Neuronal stem cell (in vitro differentiated cells): Measurements from ENCODE around the gene ANP32D.
"Not testable (repeated sequence)": the region's sequence is repeated elsewhere in the genome, so short reads cannot be mapped to it uniquely, and the experiment has no call there.

Experiments
- DNase-seq: peaks from one replicate; pipeline ENCODE4 v3.0.0-alpha.2; 2013; ENCODE audit warnings: low spot score
- H2AFZ ChIP-seq: one replicate; pipeline ENCODE4 v1.6.1; 2013; ENCODE audit warnings: mild to moderate bottlenecking, low read length, inconsistent platforms
- H2AK5ac ChIP-seq: 2 replicates; pipeline ENCODE4 v1.6.1; 2013; ENCODE audit warnings: low read depth, mild to moderate bottlenecking, inconsistent platforms, low read length, moderate library complexity, mixed read lengths
- H2BK120ac ChIP-seq: 2 replicates; pipeline ENCODE4 v1.6.1; 2013; ENCODE audit warnings: low read depth, mild to moderate bottlenecking, inconsistent platforms, low read length, moderate library complexity, mixed read lengths
- H2BK12ac ChIP-seq: one replicate; pipeline ENCODE4 v1.6.1; 2013; ENCODE audit warnings: low read length, inconsistent platforms
- H2BK15ac ChIP-seq: 2 replicates; pipeline ENCODE4 v1.6.1; 2013; ENCODE audit warnings: mild to moderate bottlenecking, low read length, inconsistent platforms, mixed read lengths
- H2BK5ac ChIP-seq: one replicate; pipeline ENCODE4 v1.6.1; 2013; ENCODE audit warnings: inconsistent platforms, mild to moderate bottlenecking, low read length, moderate library complexity
- H3K14ac ChIP-seq: one replicate; pipeline ENCODE4 v1.6.1; 2013; ENCODE audit warnings: low read length, inconsistent platforms
- H3K18ac ChIP-seq: 2 replicates; pipeline ENCODE4 v1.6.1; 2013; ENCODE audit warnings: low read length, inconsistent platforms
- H3K23ac ChIP-seq: 2 replicates; pipeline ENCODE4 v1.6.1; 2013; ENCODE audit warnings: low read depth, mild to moderate bottlenecking, mixed read lengths, low read length, inconsistent platforms; ENCODE audit not compliant: poor library complexity
- H3K27ac ChIP-seq: replicated peaks from 3 replicates; pipeline ENCODE4 v1.5.1; 2013; ENCODE audit warnings: low read length, inconsistent platforms
- H3K27me3 ChIP-seq, 3 experiments: 2 replicates each; pipeline ENCODE4 v1.6.1; 2013; ENCODE audit warnings: low read length in 3 of 3, mild to moderate bottlenecking in 2 of 3, inconsistent platforms in 1 of 3, low read depth in 1 of 3, mixed read lengths in 1 of 3, moderate library complexity in 1 of 3; ENCODE audit not compliant: control insufficient read depth in 3 of 3, insufficient read depth in 3 of 3
- H3K36me3 ChIP-seq, 2 donors: replicated peaks in 1 of 2; 2 replicates each; pipeline ENCODE4 v1.6.1; 2013; ENCODE audit warnings: low read length in 2 of 2; ENCODE audit not compliant: control insufficient read depth in 2 of 2, insufficient read depth in 2 of 2
- H3K4ac ChIP-seq: 2 replicates; pipeline ENCODE4 v1.6.1; 2013; ENCODE audit warnings: inconsistent platforms, mild to moderate bottlenecking, low read length, moderate library complexity
- H3K4me1 ChIP-seq, 2 donors: 1 replicate in 1 of 2; 2 replicates in 1 of 2; pipeline ENCODE4 v1.6.1; 2013; ENCODE audit warnings: low read length in 2 of 2, low read depth in 1 of 2; ENCODE audit not compliant: control insufficient read depth in 2 of 2, insufficient read depth in 1 of 2
- H3K4me2 ChIP-seq: one replicate; pipeline ENCODE4 v1.6.1; 2013; ENCODE audit warnings: mild to moderate bottlenecking, low read length, inconsistent platforms; ENCODE audit not compliant: insufficient read depth, poor library complexity, severe bottlenecking
- H3K4me3 ChIP-seq, 2 donors: 2 replicates each; pipeline ENCODE4 v1.5.1; 2013; ENCODE audit warnings: low read length in 2 of 2, mild to moderate bottlenecking in 2 of 2, inconsistent platforms in 1 of 2, moderate library complexity in 1 of 2
- H3K79me1 ChIP-seq: one replicate; pipeline ENCODE4 v1.6.1; 2013; ENCODE audit warnings: low read depth, mild to moderate bottlenecking, inconsistent platforms, low read length, moderate library complexity
- H3K9ac ChIP-seq: one replicate; pipeline ENCODE4 v1.6.1; 2013; ENCODE audit warnings: mild to moderate bottlenecking, low read depth, low read length, inconsistent platforms; ENCODE audit not compliant: poor library complexity
- H3K9me3 ChIP-seq, 2 donors: replicated peaks in 1 of 2; 2 replicates each; pipeline versions ENCODE3 to v1.6.1; 2013; ENCODE audit warnings: low read length in 2 of 2, mild to moderate bottlenecking in 2 of 2, inconsistent platforms in 1 of 2, low read depth in 1 of 2, mixed read lengths in 1 of 2, moderate library complexity in 1 of 2; ENCODE audit not compliant: control insufficient read depth in 2 of 2, insufficient read depth in 1 of 2
- H4K8ac ChIP-seq: one replicate; pipeline ENCODE4 v1.6.1; 2013; ENCODE audit warnings: low read depth, mild to moderate bottlenecking, inconsistent platforms, low read length, moderate library complexity
- H4K91ac ChIP-seq: one replicate; pipeline ENCODE4 v1.6.1; 2013; ENCODE audit warnings: low read length, low read depth, mild to moderate bottlenecking, inconsistent platforms; ENCODE audit not compliant: poor library complexity
- WGBS, 2 donors: extraction: QIAGEN DNeasy Blood & Tissue Kit; methylation state at CpG; one replicate each; pipeline ENCODE4 v1.1.7; 2013; ENCODE audit warnings: missing lambda C conversion rate in 2 of 2, mixed read lengths in 1 of 2; ENCODE audit not compliant: insufficient read length in 2 of 2, insufficient replicate concordance in 1 of 2; ENCODE audit errors: extremely low coverage in 2 of 2; 5-methylcytosine and 5-hydroxymethylcytosine counted together

Gene ANP32D

GRCh38 chr12:48486679-48487078 is 14.3 kb downstream of the ANP32D start:
- no peak overlapping the region for H3K9ac ChIP-seq
- no peak overlapping the region for H2BK120ac ChIP-seq
- H2AK5ac ChIP-seq = no peak overlapping the region
- H3K23ac ChIP-seq = no peak overlapping the region
- H3K9me3 ChIP-seq = no peaks in the 10 kb centered on the region
- no peak overlapping the region for H2BK5ac ChIP-seq
- no peak overlapping the region for H2BK12ac ChIP-seq
- no peak overlapping the region for H3K4me2 ChIP-seq
- H3K18ac ChIP-seq = no peak overlapping the region
- DNase-seq = no peak
- H3K79me1 ChIP-seq = no peaks in the 10 kb centered on the region
- WGBS, 2 donors = no CpG with 5 or more reads among the region's 5 CpGs
- H3K14ac ChIP-seq = no peak overlapping the region
- no peak overlapping the region for H4K91ac ChIP-seq
- H3K4ac ChIP-seq = no peak overlapping the region
- H4K8ac ChIP-seq = no peak overlapping the region
- no peak overlapping the region for H3K4me3 ChIP-seq
- no peak overlapping the region for H2BK15ac ChIP-seq
- peaks cover 0 to 27% (median 0%) of the 10 kb centered on the region in 3 experiments for H3K27me3 ChIP-seq
- H2AFZ ChIP-seq = no peak overlapping the region
- H3K36me3 ChIP-seq = no peaks in the 10 kb centered on the region
- H3K4me1 ChIP-seq = no peaks in the 10 kb centered on the region
- H3K27ac ChIP-seq = no peak overlapping the region

- Histone ChIP-seq H2BK5ac (no peak overlapping the region), H2BK120ac (no peak overlapping the region), H3K14ac (no peak overlapping the region), H3K4me1 (no peaks in the 10 kb centered on the region), H3K23ac (no peak overlapping the region), H3K18ac (no peak overlapping the region), H3K4ac (no peak overlapping the region), H2BK15ac (no peak overlapping the region), H4K8ac (no peak overlapping the region), H3K79me1 (no peaks in the 10 kb centered on the region), H3K27me3 (peaks cover 0 to 35% (median 0%) of the 10 kb centered on the region in 3 experiments), H3K36me3 (no peaks in the 10 kb centered on the region), H2BK12ac (no peak overlapping the region), H3K27ac (no peak overlapping the region), H2AFZ (no peak overlapping the region), H3K9ac (no peak overlapping the region), H4K91ac (no peak overlapping the region), H2AK5ac (no peak overlapping the region), H3K4me3 (no peak overlapping the region), H3K4me2 (no peak overlapping the region), H3K9me3 (no peaks in the 10 kb centered on the region)
- WGBS, 2 donors = no CpG with 5 or more reads among the region's 2 CpGs
- DNase-seq = no peak
Observed at GRCh38 chr12:48489012-48489411, 16.7 kb downstream of the ANP32D start.

GRCh38 chr12:48489456-48489855 is 17.1 kb downstream of the ANP32D start:
- H3K79me1 ChIP-seq, H3K9ac ChIP-seq, H2BK15ac ChIP-seq, H3K27ac ChIP-seq, H2BK5ac ChIP-seq, H3K14ac ChIP-seq, DNase-seq, H3K9me3 ChIP-seq, H3K4ac ChIP-seq, H3K36me3 ChIP-seq, H2BK12ac ChIP-seq, H2BK120ac ChIP-seq, H2AK5ac ChIP-seq, H4K8ac ChIP-seq, H3K23ac ChIP-seq, H3K4me3 ChIP-seq, H3K4me1 ChIP-seq, H3K18ac ChIP-seq, H3K4me2 ChIP-seq, H2AFZ ChIP-seq, H4K91ac ChIP-seq: not testable (repeated sequence)
- H3K27me3 ChIP-seq = peaks cover 0 to 38% (median 0%) of the 10 kb centered on the region in 3 experiments
- WGBS, 2 donors = no CpG with 5 or more reads among the region's 7 CpGs

- H2BK15ac ChIP-seq, H3K18ac ChIP-seq, H2BK5ac ChIP-seq, H3K9me3 ChIP-seq, H4K8ac ChIP-seq, H3K4ac ChIP-seq, DNase-seq, H3K4me2 ChIP-seq, H3K4me1 ChIP-seq, H3K27ac ChIP-seq, H3K14ac ChIP-seq, H3K23ac ChIP-seq, H3K79me1 ChIP-seq, H3K4me3 ChIP-seq, H2AFZ ChIP-seq, H4K91ac ChIP-seq, H2BK12ac ChIP-seq, H2BK120ac ChIP-seq, H2AK5ac ChIP-seq, H3K36me3 ChIP-seq, H3K9ac ChIP-seq: not testable (repeated sequence)
- peaks cover 0 to 13% (median 0%) of the 10 kb centered on the region in 3 experiments for H3K27me3 ChIP-seq
- no CpG with 5 or more reads among the region's 32 CpGs for WGBS, 2 donors
Observed at GRCh38 chr12:48500281-48500680, 27.9 kb downstream of the ANP32D start.
